Non-pigmented ciliary epithelial cell (primary cell): ENCODE data around the gene ANK3.
"Not testable (repeated sequence)": the region's sequence is repeated elsewhere in the genome, so short reads cannot be mapped to it uniquely, and the experiment has no call there.

Source experiments
- DNase-seq: peaks from one replicate; pipeline ENCODE4 v3.0.0-alpha.2; 2010; ENCODE audit warnings: low read depth

The ANK3 gene

GRCh38 chr10:60086421-60086820 lies 303.3 kb downstream of the ANK3 start:
- no peak for DNase-seq

DNA sequence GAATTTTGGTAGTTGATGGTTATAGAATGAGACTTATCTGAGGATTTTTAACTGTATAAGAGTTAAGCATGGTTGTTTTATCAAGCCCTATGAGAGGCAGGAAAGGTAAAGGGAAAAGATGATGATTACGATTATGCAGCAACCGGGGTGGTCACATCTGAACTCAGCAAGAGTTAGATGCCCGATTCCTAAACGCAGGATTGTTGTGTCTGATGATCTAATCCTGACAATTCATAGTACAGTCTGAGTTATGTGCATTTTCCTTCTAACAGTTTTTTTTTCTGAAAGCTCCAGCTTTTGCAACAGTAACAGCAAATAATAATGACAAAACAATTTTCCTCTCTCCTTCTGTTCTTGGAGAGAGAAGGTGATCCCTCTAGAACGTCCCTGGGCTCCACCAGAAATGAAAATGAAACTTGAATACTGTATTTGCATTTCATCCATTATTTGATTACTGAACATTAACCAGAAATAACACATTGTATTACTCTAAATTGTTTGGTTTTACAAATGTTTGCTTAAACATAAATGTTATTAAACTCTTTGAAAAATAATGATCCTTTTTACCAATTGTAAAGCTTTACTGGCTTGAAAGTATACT lies 306.8 kb downstream of the ANK3 start:
- no peak for DNase-seq

- DNase-seq: no peak
These were observed 307.3 kb downstream of the ANK3 start for GRCh38 chr10:60082341-60082740.

DNA sequence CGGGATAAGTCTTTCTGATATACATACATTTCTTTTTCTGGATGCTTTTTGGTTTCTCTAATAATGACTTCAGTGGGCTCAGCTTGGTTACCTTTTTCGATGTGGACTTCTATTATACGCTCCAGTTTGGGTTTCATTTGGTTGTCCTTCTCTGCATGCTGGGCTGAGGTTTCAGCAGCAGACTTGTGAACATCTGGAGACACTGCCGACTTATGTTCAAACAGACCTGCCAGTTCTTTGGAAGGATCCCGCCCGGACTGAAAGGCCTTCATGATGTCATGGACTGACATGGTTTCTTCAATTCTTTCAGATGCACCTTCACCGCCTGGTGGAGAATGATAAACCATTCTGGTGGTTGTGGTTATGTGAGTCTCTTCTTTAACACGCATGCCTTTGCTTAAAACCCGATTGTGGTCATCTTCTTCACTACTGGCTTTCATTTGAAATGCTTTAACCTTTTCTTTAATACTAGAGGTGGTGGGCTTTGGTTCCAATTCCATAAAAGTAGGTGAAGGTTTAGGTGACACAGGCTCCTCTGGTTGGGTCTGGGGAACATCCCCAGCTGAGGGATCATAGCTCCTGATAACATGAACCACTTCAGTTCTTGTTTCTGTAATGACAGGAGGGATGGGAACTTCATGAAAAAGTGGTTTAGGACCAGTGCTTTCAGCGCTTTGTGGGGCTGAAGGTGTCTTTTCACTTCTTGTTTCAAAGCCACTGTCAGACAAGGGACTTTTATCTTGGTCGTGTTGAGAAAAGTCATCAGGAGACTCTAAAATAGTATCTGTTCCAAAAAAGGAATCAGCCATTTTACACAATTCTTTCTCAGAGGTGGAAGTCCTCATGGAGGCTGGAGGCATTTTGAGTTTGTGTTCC lies 315.7 kb downstream of the ANK3 start:
- no peak for DNase-seq

GRCh38 chr10:60073397-60073780 lies 316.3 kb downstream of the ANK3 start:
- no peak for DNase-seq

DNA sequence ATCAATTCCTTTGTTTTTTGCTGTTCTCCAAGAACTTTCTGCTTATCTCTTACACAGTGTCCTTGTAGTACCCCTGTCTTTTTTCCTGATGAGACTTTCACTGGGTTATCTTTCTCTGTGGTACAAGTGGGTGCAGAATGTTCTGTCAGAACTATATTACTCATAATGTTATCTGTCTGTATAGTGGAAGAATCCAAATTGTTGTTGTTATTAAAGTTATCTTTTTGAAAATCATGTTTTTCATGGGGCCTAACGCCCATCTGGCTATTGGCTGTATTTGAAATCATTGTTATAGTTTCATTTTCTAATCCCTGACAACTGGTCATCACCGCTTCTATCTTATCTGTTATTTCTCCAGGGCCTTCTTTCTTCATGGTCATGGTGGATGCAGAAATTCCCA lies 320.4 kb downstream of the ANK3 start:
- DNase-seq: no peak

DNA sequence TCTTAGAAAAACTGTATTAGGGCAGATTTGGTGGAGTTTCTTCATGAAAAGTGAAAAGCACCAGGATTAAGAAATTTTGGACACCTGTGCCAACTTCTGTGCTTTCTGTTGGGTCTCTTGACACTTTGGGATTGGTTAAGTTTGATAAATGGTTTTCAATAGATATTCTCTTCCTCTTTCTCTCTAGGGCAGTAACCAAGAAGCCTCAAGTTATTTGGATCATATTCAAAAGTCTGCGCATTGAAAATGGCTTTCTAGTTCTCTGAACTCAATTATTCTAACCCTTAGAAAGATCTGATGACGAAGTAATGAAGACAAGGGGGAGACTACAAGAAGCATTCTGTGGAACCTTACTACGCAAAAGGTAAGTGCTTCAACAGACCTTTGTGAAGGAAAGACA lies 339.3 kb downstream of the ANK3 start:
- DNase-seq: no peak

DNA sequence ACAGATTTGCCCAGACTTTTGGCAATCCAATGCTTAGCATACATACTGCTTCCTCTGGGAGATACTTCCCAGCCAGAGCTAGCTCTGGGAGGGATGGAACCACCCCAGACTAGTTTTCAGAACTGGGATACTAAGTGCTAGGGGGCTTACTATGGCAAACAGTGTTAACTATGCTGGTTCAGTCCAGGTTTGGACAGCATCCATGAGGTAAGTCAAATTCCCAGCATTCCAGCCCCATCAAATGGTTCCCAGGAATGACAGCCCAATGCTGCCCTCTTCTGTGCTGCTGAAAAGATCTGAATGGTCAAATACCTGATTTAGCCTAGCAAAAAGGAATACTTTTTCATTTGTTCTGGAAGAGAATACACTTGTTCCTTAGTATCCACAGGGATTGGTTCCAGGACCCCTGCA lies 341.6 kb downstream of the ANK3 start:
- peak; percentile 18 for DNase-seq

GRCh38 chr10:60045571-60045970 lies 344.1 kb downstream of the ANK3 start:
- DNase-seq: no peak

- no peak for DNase-seq
These were observed 344.7 kb downstream of the ANK3 start for GRCh38 chr10:60044971-60045370.

DNA sequence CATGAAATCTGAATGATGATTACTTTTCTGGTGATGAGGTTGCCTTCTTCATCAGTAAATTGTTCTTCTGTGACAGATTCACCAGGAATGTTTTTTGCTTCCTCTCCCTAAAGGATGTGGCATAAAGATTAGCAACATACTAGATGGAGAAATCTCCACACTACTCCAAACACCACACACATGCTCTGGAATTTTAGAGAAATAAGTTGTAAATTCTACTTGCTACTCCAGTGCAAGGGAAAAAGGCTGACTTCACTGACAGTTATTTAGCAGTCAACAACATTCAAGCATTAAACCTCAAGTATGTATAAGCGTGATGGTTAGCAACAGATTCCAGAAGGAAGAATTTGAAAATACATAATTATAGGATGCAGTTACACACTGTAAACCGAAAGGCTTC lies 345.4 kb downstream of the ANK3 start:
- peak; percentile 46 for DNase-seq

DNA sequence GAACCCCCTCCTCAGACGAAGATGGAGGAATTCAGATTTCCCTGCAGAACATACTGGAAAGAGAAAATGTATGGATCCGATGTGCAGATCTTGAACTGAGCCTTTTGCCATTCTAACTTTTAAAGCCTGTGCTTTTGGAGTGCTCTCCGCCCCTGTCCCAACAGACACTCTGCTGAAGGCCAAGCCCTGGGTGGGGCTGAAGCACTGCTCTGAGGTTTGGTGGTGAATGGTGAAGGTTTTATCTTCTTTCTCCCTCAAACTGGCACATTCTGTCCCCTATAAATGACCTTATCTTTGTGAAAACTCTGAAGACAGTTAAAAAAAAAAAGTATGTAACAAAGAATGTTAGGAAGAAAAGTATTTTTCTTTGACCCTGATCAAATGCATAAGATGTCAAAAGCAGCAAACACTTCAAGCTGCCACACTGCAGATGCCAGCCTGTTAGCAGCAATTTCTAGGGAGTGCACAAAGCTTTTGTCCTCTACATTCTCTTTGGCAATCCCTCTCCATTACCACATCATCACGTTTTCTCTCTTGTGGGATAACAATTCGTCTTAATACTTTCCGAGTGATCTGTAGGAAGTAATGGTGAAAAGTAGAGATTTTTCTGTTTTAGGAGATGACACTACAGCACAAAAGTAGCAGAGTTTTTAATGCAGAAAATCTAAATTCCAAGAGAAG lies 346.0 kb downstream of the ANK3 start:
- no peak for DNase-seq

- DNase-seq: no peak
These were observed 346.8 kb downstream of the ANK3 start for GRCh38 chr10:60042914-60043313.

- no peak for DNase-seq
These were observed 347.4 kb downstream of the ANK3 start for GRCh38 chr10:60042262-60042661.

DNA sequence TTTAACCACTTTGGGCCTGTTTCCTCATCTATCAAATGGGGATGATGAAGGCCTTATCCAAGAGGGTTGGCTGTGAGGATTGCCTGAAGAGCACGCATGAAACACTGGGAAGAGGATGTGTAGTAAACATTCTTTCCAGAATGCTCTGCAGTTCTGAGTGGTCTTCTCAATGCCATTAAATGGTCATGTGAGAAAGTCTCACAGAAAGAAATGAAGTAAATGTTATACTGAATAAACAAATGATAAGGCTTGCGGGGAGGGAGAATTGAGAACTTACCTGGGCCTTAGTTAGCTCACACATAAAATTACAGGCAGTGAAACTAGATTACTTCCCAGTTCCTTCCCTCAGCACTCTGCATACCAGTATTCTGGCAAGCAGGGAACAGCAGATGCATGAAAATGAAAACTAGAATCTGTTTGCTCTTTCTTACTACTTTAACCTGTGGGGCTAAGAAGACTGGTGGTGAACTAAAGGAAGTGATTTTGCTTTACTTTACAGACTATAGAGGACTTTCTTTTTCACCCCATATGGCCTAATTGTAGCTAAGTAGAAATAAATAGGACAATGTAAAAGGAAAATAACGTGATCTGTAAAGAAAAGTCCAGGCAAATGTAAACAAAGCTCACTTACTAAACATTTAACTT lies 348.1 kb downstream of the ANK3 start:
- DNase-seq: no peak

DNA sequence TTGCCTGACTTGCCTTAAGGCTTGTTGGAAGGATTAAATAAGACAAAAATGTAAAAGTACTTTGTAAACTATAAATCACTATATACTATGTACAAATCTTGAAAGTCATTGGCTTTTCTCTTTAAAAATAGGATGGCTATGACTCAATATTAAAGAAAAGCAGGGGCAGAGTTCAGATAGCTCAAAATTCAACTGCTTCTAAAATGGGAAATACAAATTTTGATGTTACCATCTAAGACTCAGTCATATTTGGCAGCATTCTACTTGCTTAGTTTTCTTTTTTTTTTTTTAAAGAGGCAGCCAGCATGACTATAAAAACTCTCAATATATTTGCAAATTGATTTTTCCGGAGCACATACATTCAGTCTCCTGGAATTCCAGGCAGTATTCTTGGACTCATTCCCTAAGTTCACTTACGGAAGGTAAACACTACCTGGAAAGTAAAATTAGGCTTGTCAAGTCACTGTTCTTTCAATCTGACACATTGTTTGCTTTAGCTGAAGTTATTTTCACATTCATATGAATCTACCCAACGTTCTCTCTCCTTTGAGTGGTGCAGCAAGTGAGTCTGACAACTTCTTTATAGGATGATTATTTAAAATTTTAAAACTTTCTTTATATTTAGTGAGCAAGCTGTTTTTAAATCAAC lies 349.5 kb downstream of the ANK3 start:
- no peak for DNase-seq

- DNase-seq: no peak
These were observed 353.7 kb downstream of the ANK3 start for GRCh38 chr10:60035984-60036383.

DNA sequence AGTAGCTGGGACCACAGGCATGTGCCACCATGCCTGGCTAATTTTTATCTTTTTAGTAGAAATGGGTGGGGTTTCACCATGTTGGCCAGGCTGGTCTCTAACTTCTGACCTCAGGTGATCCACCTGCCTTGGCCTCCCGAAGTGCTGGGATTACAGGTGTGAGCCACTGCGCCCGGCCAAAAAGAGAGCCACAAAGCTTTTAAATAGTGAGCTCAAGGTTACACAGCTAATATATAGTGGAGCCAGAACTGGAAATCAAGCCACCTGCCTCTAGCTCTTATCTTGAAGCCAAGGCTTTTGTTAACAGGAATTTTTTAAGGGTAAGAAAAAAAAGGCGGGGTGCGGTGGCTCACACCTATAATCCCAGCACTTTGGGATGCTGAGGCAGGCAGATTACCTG lies 354.3 kb downstream of the ANK3 start:
- not testable (repeated sequence) for DNase-seq

GRCh38 chr10:60032723-60033122 lies 357.0 kb downstream of the ANK3 start:
- peak; percentile 13 for DNase-seq

DNA sequence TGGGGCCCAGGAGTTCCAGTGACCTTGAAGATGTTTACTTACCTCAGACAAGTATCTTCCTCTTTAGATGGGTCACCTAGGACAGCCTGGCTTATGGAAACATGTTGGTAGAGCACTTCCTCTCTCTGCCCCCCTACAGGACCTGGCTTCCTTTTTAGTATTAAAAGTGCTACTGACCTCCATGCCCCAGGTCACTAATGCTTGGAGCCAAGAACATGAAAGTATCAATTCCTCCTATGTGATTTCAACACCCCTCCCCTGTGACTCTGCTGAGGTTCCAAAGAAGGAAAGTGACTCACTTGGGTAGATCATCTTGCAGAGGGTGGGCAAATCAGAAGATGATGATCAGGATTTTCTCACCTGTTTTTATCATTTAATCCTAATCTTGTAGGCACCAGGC lies 358.0 kb downstream of the ANK3 start:
- no peak for DNase-seq

DNA sequence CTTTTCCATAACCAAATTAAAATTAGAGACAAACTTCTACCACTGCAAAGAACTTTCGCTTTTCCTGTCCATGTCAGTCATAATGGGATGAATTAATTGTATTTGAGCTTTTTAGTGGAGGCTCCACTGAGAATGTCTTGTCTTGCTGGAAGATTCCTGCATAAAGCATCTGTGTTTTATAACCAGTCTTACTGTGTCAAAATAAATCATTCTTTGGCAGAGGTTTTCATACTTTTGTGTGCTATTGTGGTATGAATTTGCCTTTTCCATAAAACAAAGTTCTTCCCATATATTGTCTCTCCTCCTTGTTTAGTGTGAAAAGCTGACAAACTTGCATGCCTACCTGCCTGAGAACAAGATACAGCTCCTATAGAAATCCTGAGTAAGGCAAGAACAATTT lies 358.5 kb downstream of the ANK3 start:
- DNase-seq: no peak

GRCh38 chr10:60029475-60029874 lies 360.2 kb downstream of the ANK3 start:
- no peak for DNase-seq
